Heart right ventricle (tissue), 16 donors: ENCODE measurements around the gene LARP4B. TPM values are rescaled to one million over a fixed set of nuclear protein-coding genes. Genes with fewer than 3 reads are reported as not detected.

Experiments
- ATAC-seq, 8 donors: fragments of 200-7000 bp; cut with Tn5 transposase; one replicate each; pipeline ENCODE4 v1.9.1; 2020; ENCODE audit warnings: mild to moderate bottlenecking in 8 of 8, moderate library complexity in 8 of 8, moderate number of reproducible peaks in 1 of 8
- DNase-seq, 2 donors: peaks; one replicate each; pipeline ENCODE4 v3.0.0-alpha.2; 2020
- H3K27ac ChIP-seq, 10 donors: fragments of 200-600 bp; sonication (generic) in 2 of 10; one replicate each; pipeline versions ENCODE4 v1.5.0 to v1.8.0; 2020 to 2022; ENCODE audit warnings: mild to moderate bottlenecking in 3 of 10
- H3K27me3 ChIP-seq, 7 donors: fragments of 200-600 bp; one replicate each; pipeline ENCODE4 v1.8.0; 2021 to 2022; ENCODE audit warnings: mild to moderate bottlenecking in 2 of 7
- H3K36me3 ChIP-seq, 9 donors: fragments of 200-600 bp; sonication (generic) in 1 of 9; one replicate each; pipeline versions ENCODE4 v1.5.0 to v1.8.0; 2020 to 2022; ENCODE audit warnings: mild to moderate bottlenecking in 2 of 9
- H3K4me1 ChIP-seq, 9 donors: fragments of 200-600 bp; sonication (generic) in 1 of 9; one replicate each; pipeline versions ENCODE4 v1.5.0 to v1.8.0; 2020 to 2022; ENCODE audit warnings: mild to moderate bottlenecking in 4 of 9
- H3K4me3 ChIP-seq, 10 donors: fragments of 200-600 bp; sonication (generic) in 2 of 10; one replicate each; pipeline versions ENCODE4 v1.5.0 to v1.8.0; 2020 to 2022; ENCODE audit warnings: mild to moderate bottlenecking in 7 of 10, moderate library complexity in 2 of 10
- H3K9me3 ChIP-seq, 11 donors: fragments of 200-600 bp in 10 of 11; sonication (generic) in 2 of 11; one replicate each; pipeline versions ENCODE4 v1.5.0 to v1.8.0; 2013 to 2022; ENCODE audit warnings: mild to moderate bottlenecking in 2 of 11, control low read depth in 1 of 11, moderate library complexity in 1 of 11
- CTCF ChIP-seq, 9 donors: fragments of 200-600 bp; sonication (generic) in 2 of 9; IDR thresholded peaks; one replicate each; pipeline versions ENCODE4 v1.5.0 to v1.8.0; 2021 to 2022; ENCODE audit warnings: antibody characterized with exemption in 9 of 9, mild to moderate bottlenecking in 5 of 9, moderate library complexity in 1 of 9
- WGBS, 2 donors: extraction: QIAGEN DNeasy Blood & Tissue Kit; methylation state at CpG; one replicate each; pipeline ENCODE4 v1.1.7; 2013; ENCODE audit warnings: inconsistent platforms in 1 of 2; 5-methylcytosine and 5-hydroxymethylcytosine counted together
- intact Hi-C, 10 donors: fragments of 100-400 bp; cut with DNase I; formaldehyde crosslinking; loops; one replicate each; pipeline versions ENCODE4 v1.11.1 to v1.14.2; 2022
- polyA plus RNA-seq, 2 donors: library from polyadenylated mRNA; stranded (reverse); fragments of 200-250 nt; gene quantifications; one replicate each; pipeline ENCODE4 v1.2.3, GENCODE V29; 2013
- total RNA-seq, 10 donors: library from RNA; stranded (reverse); fragmentation: NEBNext Ultra II Directional in 3 of 10; extraction: Animal tissue kit (Norgen Biotek cat#: 25700) in 3 of 10; gene quantifications; one replicate each; pipeline versions ENCODE4 v1.2.1 to v1.2.4, GENCODE V29; 2021 to 2023
- donor health status: Arrhythmogenic right ventricular cardiomyopathy.
- donor health status: ischemic (EF 13 %, LVEDD 7.1; RV severe dilation, severe dysfunction).
- donor health status: healthy with polysubstance abuse.
- donor health status: DM: no; HTN: yes; CAD: no.
- donor health status: DM: no; HTN: no; CAD: no.
- donor health status: ischemic (EF 25% LVEDD 6.9; RV normal size, moderate dysfunction).
- donor health status: ischemic (EF 25% LVEDD 5.7; RV mildly dilated, moderate dysfunction).
- donor health status: healthy.
- donor health status: DM: yes; HTN: yes; CAD: no.
- donor health status: Ischemic cardiomyopathy.
- donor health status: ischemic (EF 35%, LVEDD 5.7; RV mildly dilated, moderate dysfunction).
- donor health status: nonischemic (EF 11% LVEDD 7.7; RV severe dilation, severe dysfunction).
- donor health status: DM: yes; HTN: yes; CAD: no.
- donor health status: PGD.
- donor health status: ischemic (EF 29% LVEDD 5.4; RV normal size, mild dysfunction).
- donor health status: nonischemic (EF 23%, LVEDD 6.1; RV moderate dilation, normal function).

The LARP4B gene
- total and polyA plus RNA-seq, 12 donors = 10.6 to 82.6 (median 61.9) TPM

GRCh38 chr10:775245-776075 is 156.0 kb downstream of the LARP4B start:
- 84 to 88% methylated on average over 38 of the region's 38 CpGs for WGBS, 2 donors
- TF ChIP-seq CTCF (IDR thresholded peaks at IDR 0.05) = no peak
- intact Hi-C loops = no loop called here
- peak in 3 of 8 donors; percentile 28 to 76 (median 47) for ATAC-seq
- H3K4me1 ChIP-seq = no peaks in the 10 kb centered on the region
- no peaks in the 10 kb centered on the region for H3K36me3 ChIP-seq
- DNase-seq = no peak
- H3K4me3 ChIP-seq = no peak overlapping the region
- peaks cover 0 to 6% (median 0%) of the 10 kb centered on the region in 11 donors for H3K9me3 ChIP-seq
- peaks cover 0 to 6% (median 0%) of the 10 kb centered on the region in 7 donors for H3K27me3 ChIP-seq
- H3K27ac ChIP-seq = no peak overlapping the region

GRCh38 chr10:774661-775244 is 156.8 kb downstream of the LARP4B start:
- intact Hi-C loops = no loop called here
- ATAC-seq = no peak
- Histone ChIP-seq H3K36me3 (no peaks in the 10 kb centered on the region), H3K27me3 (peaks cover 0 to 6% (median 0%) of the 10 kb centered on the region in 7 donors), H3K27ac (no peak overlapping the region), H3K4me1 (no peaks in the 10 kb centered on the region), H3K4me3 (no peak overlapping the region), H3K9me3 (peaks cover 0 to 8% (median 0%) of the 10 kb centered on the region in 11 donors)
- WGBS, 2 donors = 86% methylated on average over 23 of the region's 23 CpGs
- no peak for DNase-seq
- TF ChIP-seq CTCF (IDR thresholded peaks at IDR 0.05) = no peak

GRCh38 chr10:774223-774622 is 157.3 kb downstream of the LARP4B start:
- intact Hi-C loops = no loop called here
- Histone ChIP-seq H3K9me3 (peaks cover 0 to 14% (median 0%) of the 10 kb centered on the region in 11 donors), H3K27me3 (peaks cover 0 to 6% (median 0%) of the 10 kb centered on the region in 7 donors), H3K4me3 (no peak overlapping the region), H3K4me1 (no peaks in the 10 kb centered on the region), H3K27ac (no peak overlapping the region), H3K36me3 (no peaks in the 10 kb centered on the region)
- WGBS, 2 donors = 88 to 93% methylated on average over 13 of the region's 13 CpGs
- TF ChIP-seq CTCF (IDR thresholded peaks at IDR 0.05) = no peak
- no peak for DNase-seq
- ATAC-seq = no peak

GRCh38 chr10:773562-774161 is 157.8 kb downstream of the LARP4B start:
- Histone ChIP-seq H3K9me3 (peaks cover 0 to 19% (median 0%) of the 10 kb centered on the region in 11 donors), H3K27me3 (peaks cover 0 to 3% (median 0%) of the 10 kb centered on the region in 7 donors), H3K4me1 (no peaks in the 10 kb centered on the region), H3K27ac (no peak overlapping the region), H3K36me3 (no peaks in the 10 kb centered on the region), H3K4me3 (no peak overlapping the region)
- intact Hi-C loops = no loop called here
- WGBS, 2 donors = 93% methylated on average over 26 to 27 of the region's 27 CpGs
- DNase-seq (no peak), ATAC-seq (no peak)
- TF ChIP-seq CTCF (IDR thresholded peaks at IDR 0.05) = no peak
